HG03139 (cell line): ENCODE data around the gene MKRN2OS.

Experiments used
- ATAC-seq: cut with Tn5 transposase; IDR thresholded peaks from one replicate; pipeline ENCODE4 v1.9.1; 2021; ENCODE audit not compliant: unreplicated experiment

Gene MKRN2OS

GRCh38 chr3:12515631-12516030 lies 29.7 kb downstream of the MKRN2OS start:
- no peak for ATAC-seq

GRCh38 chr3:12513694-12514446 lies 31.4 kb downstream of the MKRN2OS start:
- ATAC-seq, result no peak

- no peak for ATAC-seq
Measured at GRCh38 chr3:12512534-12513118, 32.7 kb downstream of the MKRN2OS start.

GRCh38 chr3:12509466-12509865 lies 35.8 kb downstream of the MKRN2OS start:
- ATAC-seq, result no peak

GRCh38 chr3:12508291-12508700 lies 37.0 kb downstream of the MKRN2OS start:
- no peak for ATAC-seq

- no peak for ATAC-seq
Measured at GRCh38 chr3:12507591-12508281, 37.6 kb downstream of the MKRN2OS start.

- ATAC-seq, result no peak
Measured at GRCh38 chr3:12506201-12506709, 39.0 kb downstream of the MKRN2OS start.

GRCh38 chr3:12503126-12503957 lies 42.0 kb downstream of the MKRN2OS start:
- ATAC-seq, result no peak

GRCh38 chr3:12501360-12502020 lies 43.8 kb downstream of the MKRN2OS start:
- no peak for ATAC-seq

GRCh38 chr3:12499474-12499873 lies 45.8 kb downstream of the MKRN2OS start:
- no peak for ATAC-seq

GRCh38 chr3:12496453-12496761 lies 48.9 kb downstream of the MKRN2OS start:
- no peak for ATAC-seq

GRCh38 chr3:12495749-12496452 lies 49.4 kb downstream of the MKRN2OS start:
- no peak for ATAC-seq

GRCh38 chr3:12490547-12490946 lies 54.8 kb downstream of the MKRN2OS start:
- no peak for ATAC-seq

- no peak for ATAC-seq
Measured at GRCh38 chr3:12489832-12490231, 55.5 kb downstream of the MKRN2OS start.
